CD14-positive monocyte (primary cell): ENCODE measurements around the gene LIPT1. TPM values are rescaled to one million over a fixed set of nuclear protein-coding genes. Genes with fewer than 3 reads are reported as not detected.
A peak's percentile ranks its signal among the peaks of the same experiment; 100 is the strongest.

ENCODE experiments used
- DNase-seq, 3 donors: peaks; one replicate each; pipeline ENCODE4 v3.0.0-alpha.2; 2011 to 2022
- H2AFZ ChIP-seq: 2 replicates; pipeline ENCODE4 v1.6.0; 2012; ENCODE audit warnings: mild to moderate bottlenecking, low read depth, low read length, inconsistent platforms; ENCODE audit not compliant: insufficient read depth, poor library complexity, severe bottlenecking
- H3K27ac ChIP-seq, 2 donors: 1 replicate in 1 of 2; 2 replicates in 1 of 2; pipeline ENCODE4 v1.5.1; 2012 to 2013; ENCODE audit warnings: low read length in 2 of 2, control low read depth in 1 of 2, inconsistent platforms in 1 of 2, low read depth in 1 of 2, mild to moderate bottlenecking in 1 of 2
- H3K27me3 ChIP-seq, 2 donors: one replicate each; pipeline versions ENCODE4 v1.6.0 to v1.6.1; 2011 to 2013; ENCODE audit warnings: low read length in 2 of 2; ENCODE audit not compliant: control insufficient read depth in 2 of 2, insufficient read depth in 2 of 2
- H3K36me3 ChIP-seq, 2 donors: replicated peaks in 1 of 2; 1 replicate in 1 of 2; 2 replicates in 1 of 2; pipeline versions ENCODE4 v1.5.1 to v1.6.1; 2012 to 2013; ENCODE audit warnings: low read length in 2 of 2, control low read depth in 1 of 2, inconsistent platforms in 1 of 2, mild to moderate bottlenecking in 1 of 2; ENCODE audit not compliant: insufficient read depth in 2 of 2, control insufficient read depth in 1 of 2
- H3K4me1 ChIP-seq, 2 donors: 1 replicate in 1 of 2; 2 replicates in 1 of 2; pipeline versions ENCODE4 v1.5.1 to v1.6.1; 2012 to 2013; ENCODE audit warnings: low read length in 2 of 2, control low read depth in 1 of 2, inconsistent platforms in 1 of 2, mild to moderate bottlenecking in 1 of 2, moderate library complexity in 1 of 2; ENCODE audit not compliant: insufficient read depth in 2 of 2, control insufficient read depth in 1 of 2
- H3K4me2 ChIP-seq: replicated peaks from 2 replicates; pipeline ENCODE3; 2012; ENCODE audit warnings: low read length, moderate library complexity, mild to moderate bottlenecking; ENCODE audit not compliant: poor library complexity, severe bottlenecking; ENCODE audit errors: extremely low read depth
- H3K4me3 ChIP-seq, 3 experiments: fragments of 200-600 bp in 1 of 3; sonication (generic) in 1 of 3; replicated peaks in 1 of 3; 1 replicate in 2 of 3; 2 replicates in 1 of 3; pipeline ENCODE4 v1.5.1; 2011 to 2013; ENCODE audit warnings: low read length in 3 of 3, mild to moderate bottlenecking in 3 of 3, control low read depth in 2 of 3, low read depth in 2 of 3, inconsistent platforms in 1 of 3, moderate library complexity in 1 of 3
- H3K79me2 ChIP-seq: 2 replicates; pipeline ENCODE4 v1.6.0; 2012; ENCODE audit warnings: mild to moderate bottlenecking, control low read depth, inconsistent platforms, low read length, moderate library complexity; ENCODE audit not compliant: insufficient read depth
- H3K9ac ChIP-seq: 2 replicates; pipeline ENCODE4 v1.6.0; 2017; ENCODE audit warnings: low read length, mild to moderate bottlenecking; ENCODE audit not compliant: insufficient read depth, poor library complexity, severe bottlenecking
- H3K9me3 ChIP-seq, 2 donors: replicated peaks in 1 of 2; 1 replicate in 1 of 2; 2 replicates in 1 of 2; pipeline versions ENCODE4 v1.5.1 to v1.6.1; 2012 to 2013; ENCODE audit warnings: low read length in 2 of 2, control low read depth in 1 of 2; ENCODE audit not compliant: control insufficient read depth in 1 of 2, insufficient read depth in 1 of 2
- H4K20me1 ChIP-seq: 2 replicates; pipeline ENCODE4 v1.6.0; 2012; ENCODE audit warnings: mild to moderate bottlenecking, low read length, control low read depth, moderate library complexity; ENCODE audit not compliant: insufficient read depth
- H3K27ac Mint-ChIP-seq, 7 donors: one replicate each; pipeline ENCODE4 v1.8.0; 2020; ENCODE audit warnings: mild to moderate bottlenecking in 7 of 7, mixed read lengths in 7 of 7, moderate library complexity in 6 of 7, inconsistent platforms in 2 of 7
- H3K27me3 Mint-ChIP-seq, 3 donors: one replicate each; pipeline ENCODE4 v1.8.0; 2021 to 2022; ENCODE audit warnings: low read depth in 3 of 3, mild to moderate bottlenecking in 3 of 3, mixed read lengths in 3 of 3, moderate library complexity in 3 of 3, inconsistent platforms in 1 of 3
- H3K36me3 Mint-ChIP-seq, 2 donors: one replicate each; pipeline ENCODE4 v1.8.0; 2020; ENCODE audit warnings: mixed read lengths in 2 of 2, inconsistent platforms in 1 of 2, mild to moderate bottlenecking in 1 of 2
- H3K4me1 Mint-ChIP-seq: one replicate; pipeline ENCODE4 v1.8.0; 2020; ENCODE audit warnings: mild to moderate bottlenecking, mixed read lengths
- H3K4me3 Mint-ChIP-seq, 2 donors: one replicate each; pipeline ENCODE4 v1.8.0; 2020; ENCODE audit warnings: mild to moderate bottlenecking in 2 of 2, mixed read lengths in 2 of 2, moderate library complexity in 1 of 2
- H3K9me3 Mint-ChIP-seq, 7 donors: one replicate each; pipeline ENCODE4 v1.8.0; 2020 to 2022; ENCODE audit warnings: mixed read lengths in 7 of 7, mild to moderate bottlenecking in 6 of 7, moderate library complexity in 6 of 7, inconsistent platforms in 2 of 7
- WGBS: methylation state at CpG from one replicate; pipeline ENCODE4 v1.1.5; 2013; ENCODE audit warnings: missing lambda C conversion rate; ENCODE audit not compliant: insufficient coverage; 5-methylcytosine and 5-hydroxymethylcytosine counted together
- intact Hi-C, 2 donors: fragments of 100-400 bp; cut with micrococcal nuclease; formaldehyde crosslinking; loops; one replicate each; pipeline versions ENCODE4 v1.15.0 to v1.15.1; 2023
- polyA plus RNA-seq, 3 donors: library from polyadenylated mRNA; depleted of rRNA in 1 of 3; unstranded in 2 of 3; stranded (reverse) in 1 of 3; fragments of 300-500 nt in 2 of 3; fragments of >200 nt in 1 of 3; fragmentation: Illumina TruSeq in 2 of 3; gene quantifications; 1 replicate in 2 of 3; 2 replicates in 1 of 3; pipeline ENCODE4 v1.2.3, GENCODE V29; 2012 to 2021
- TF ChIP-seq, protein P1 (sequence below): fragments of 200-600 bp; IDR thresholded peaks from one replicate; pipeline ENCODE4 v1.8.0; 2022; ENCODE audit warnings: antibody characterized with exemption, mild to moderate bottlenecking

The LIPT1 gene
- polyA plus RNA-seq, 3 donors, result 6.1 to 8.2 (median 7.5) TPM

DNA sequence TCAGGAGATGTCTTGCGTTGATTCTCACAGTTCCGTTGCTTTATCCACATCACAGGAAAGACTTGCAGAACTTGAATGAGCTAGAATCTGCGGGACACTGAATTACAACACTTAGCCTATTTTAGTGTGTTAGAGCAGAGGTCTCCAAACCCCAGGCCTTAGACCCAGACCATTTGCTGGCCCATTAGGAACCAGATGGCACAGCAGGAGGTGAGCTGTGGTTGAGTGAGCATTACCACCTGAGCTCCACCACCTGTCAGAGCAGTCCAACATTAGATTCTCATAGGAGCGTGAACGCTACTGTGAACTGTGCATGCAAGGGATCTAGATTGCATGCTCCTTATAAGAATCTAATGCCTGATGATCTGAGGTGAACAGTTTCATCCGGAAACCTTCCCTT is 30.0 kb downstream of the LIPT1 start:
- no peaks in the 10 kb centered on the region for H3K27me3 ChIP-seq
- Mint-ChIP-seq H3K4me3 (no peak overlapping the region), H3K27ac (no peak overlapping the region), H3K4me1 (peaks cover 25% of the 10 kb centered on the region), H3K36me3 (peaks cover 26 to 36% of the 10 kb centered on the region in 2 donors), H3K27me3 (peaks cover 0 to 1% (median 0%) of the 10 kb centered on the region in 3 donors), H3K9me3 (no peaks in the 10 kb centered on the region)
- no peak overlapping the region for H2AFZ ChIP-seq
- 100% methylated on average over 1 of the region's 6 CpGs for WGBS
- H3K9ac ChIP-seq, result no peak overlapping the region
- no peak overlapping the region for H3K27ac ChIP-seq
- no peak overlapping the region for H3K4me2 ChIP-seq
- peaks cover 13 to 20% of the 10 kb centered on the region in 2 donors for H3K4me1 ChIP-seq
- TF ChIP-seq, protein P1, sequence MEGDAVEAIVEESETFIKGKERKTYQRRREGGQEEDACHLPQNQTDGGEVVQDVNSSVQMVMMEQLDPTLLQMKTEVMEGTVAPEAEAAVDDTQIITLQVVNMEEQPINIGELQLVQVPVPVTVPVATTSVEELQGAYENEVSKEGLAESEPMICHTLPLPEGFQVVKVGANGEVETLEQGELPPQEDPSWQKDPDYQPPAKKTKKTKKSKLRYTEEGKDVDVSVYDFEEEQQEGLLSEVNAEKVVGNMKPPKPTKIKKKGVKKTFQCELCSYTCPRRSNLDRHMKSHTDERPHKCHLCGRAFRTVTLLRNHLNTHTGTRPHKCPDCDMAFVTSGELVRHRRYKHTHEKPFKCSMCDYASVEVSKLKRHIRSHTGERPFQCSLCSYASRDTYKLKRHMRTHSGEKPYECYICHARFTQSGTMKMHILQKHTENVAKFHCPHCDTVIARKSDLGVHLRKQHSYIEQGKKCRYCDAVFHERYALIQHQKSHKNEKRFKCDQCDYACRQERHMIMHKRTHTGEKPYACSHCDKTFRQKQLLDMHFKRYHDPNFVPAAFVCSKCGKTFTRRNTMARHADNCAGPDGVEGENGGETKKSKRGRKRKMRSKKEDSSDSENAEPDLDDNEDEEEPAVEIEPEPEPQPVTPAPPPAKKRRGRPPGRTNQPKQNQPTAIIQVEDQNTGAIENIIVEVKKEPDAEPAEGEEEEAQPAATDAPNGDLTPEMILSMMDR, result no peak
- no peak overlapping the region for H3K4me3 ChIP-seq
- peaks cover 18% of the 10 kb centered on the region for H4K20me1 ChIP-seq
- intact Hi-C loops, result loop anchor here (5.0 to 10.0 kb wide), 2 partner anchors 310 to 578 kb away; partner anchors contain the start of genes COA5 (in 1 of the 2), REV1 (in 1 of the 2) and UNC50 (in 1 of the 2)
- H3K79me2 ChIP-seq, result peaks cover 68% of the 10 kb centered on the region
- DNase-seq, result no peak
- no peaks in the 10 kb centered on the region for H3K9me3 ChIP-seq
- H3K36me3 ChIP-seq, result peaks cover 24 to 31% of the 10 kb centered on the region in 2 donors

DNA sequence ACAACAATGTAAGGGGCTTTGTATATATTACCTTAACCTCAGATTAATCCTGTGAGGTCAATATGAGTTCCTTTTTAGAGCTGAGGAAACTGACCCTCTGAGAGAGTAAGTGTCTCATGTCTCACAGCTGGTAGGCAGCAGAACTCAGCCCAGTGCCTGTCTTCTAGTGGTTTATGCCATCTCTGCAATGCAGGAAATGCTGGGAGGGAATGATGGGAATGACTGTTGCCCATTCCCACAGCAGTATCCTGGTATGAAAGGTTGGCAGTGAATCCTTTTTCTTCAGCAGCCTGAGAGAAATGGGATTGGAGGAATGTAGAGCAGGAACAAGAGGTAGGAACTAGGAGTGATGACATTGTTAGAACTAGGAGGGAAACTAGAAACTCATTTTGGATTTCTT is 32.2 kb downstream of the LIPT1 start:
- Mint-ChIP-seq H3K4me1 (peaks cover 13% of the 10 kb centered on the region), H3K4me3 (no peak overlapping the region)
- peaks cover under 1 to 4% of the 10 kb centered on the region in 2 donors for H3K4me1 ChIP-seq

More for the DNA sequence above, 32.2 kb downstream of the LIPT1 start:
- no peak overlapping the region for H3K9ac ChIP-seq
- intact Hi-C loops, result loop anchor here in 1 of 2 donors (10.0 kb wide), 1 partner anchor 308 kb away; the partner anchor contains the start of gene REV1
- TF ChIP-seq, protein P1, result no peak
- H3K9me3 ChIP-seq, result no peaks in the 10 kb centered on the region
- H3K36me3 ChIP-seq, result peaks cover 26 to 53% of the 10 kb centered on the region in 2 donors
- no peak overlapping the region for H3K4me2 ChIP-seq
- Mint-ChIP-seq H3K9me3 (peaks cover 0 to 3% (median 0%) of the 10 kb centered on the region in 7 donors), H3K36me3 (peaks cover 45 to 58% of the 10 kb centered on the region in 2 donors), H3K27ac (peak overlapping the region in 2 of 7 donors; percentile 2 to 62), H3K27me3 (peaks cover 0 to 3% (median 1%) of the 10 kb centered on the region in 3 donors)
- H3K79me2 ChIP-seq, result peaks cover 46% of the 10 kb centered on the region
- H4K20me1 ChIP-seq, result peaks cover 18% of the 10 kb centered on the region
- H2AFZ ChIP-seq, result no peak overlapping the region
- H3K27me3 ChIP-seq, result no peaks in the 10 kb centered on the region
- no peak for DNase-seq
- H3K27ac ChIP-seq, result no peak overlapping the region
- H3K4me3 ChIP-seq, result no peak overlapping the region
